Memory B cell (primary cell): ENCODE results near the gene ASH1L.
"Not testable (repeated sequence)": the region's sequence is repeated elsewhere in the genome, so short reads cannot be mapped to it uniquely, and the experiment has no call there.

Source experiments
- ATAC-seq: fragments of 150-1000 bp; cut with Tn5 transposase; 2 replicates; pipeline ENCODE4 v1.10.0; 2021; ENCODE audit warnings: low read depth, mild to moderate bottlenecking, moderate library complexity
- DNase-seq, 2 donors: peaks; one replicate each; pipeline ENCODE4 v3.0.0; 2022; ENCODE audit warnings: low spot score in 2 of 2
- H3K27ac Mint-ChIP-seq: one replicate; pipeline ENCODE4 v1.8.0; 2022; ENCODE audit warnings: mild to moderate bottlenecking, moderate library complexity, mixed read lengths
- H3K27me3 Mint-ChIP-seq: one replicate; pipeline ENCODE4 v1.8.0; 2022; ENCODE audit warnings: mixed read lengths
- H3K36me3 Mint-ChIP-seq: one replicate; pipeline ENCODE4 v1.8.0; 2022; ENCODE audit warnings: mild to moderate bottlenecking, mixed read lengths
- H3K4me1 Mint-ChIP-seq: one replicate; pipeline ENCODE4 v1.8.0; 2022; ENCODE audit warnings: mixed read lengths
- H3K4me3 Mint-ChIP-seq: one replicate; pipeline ENCODE4 v1.8.0; 2022; ENCODE audit warnings: mild to moderate bottlenecking, moderate library complexity, mixed read lengths
- H3K9me3 Mint-ChIP-seq: one replicate; pipeline ENCODE4 v1.8.0; 2022; ENCODE audit warnings: mixed read lengths

Gene ASH1L

GRCh38 chr1:155529109-155529508 lies 33.5 kb downstream of the ASH1L start:
- peaks cover 3% of the 10 kb centered on the region for H3K9me3 Mint-ChIP-seq
- ATAC-seq, result peak; percentile 30
- peak overlapping the region; percentile 88 for H3K27ac Mint-ChIP-seq
- H3K36me3 Mint-ChIP-seq, result peaks cover 5% of the 10 kb centered on the region
- H3K4me3 Mint-ChIP-seq, result peak overlapping the region; percentile 77
- H3K4me1 Mint-ChIP-seq, result peaks cover 22% of the 10 kb centered on the region
- no peak for DNase-seq
- H3K27me3 Mint-ChIP-seq, result no peaks in the 10 kb centered on the region

GRCh38 chr1:155527677-155528076 lies 34.9 kb downstream of the ASH1L start:
- Mint-ChIP-seq H3K9me3 (peaks cover under 1% of the 10 kb centered on the region), H3K4me1 (peaks cover 24% of the 10 kb centered on the region), H3K4me3 (no peak overlapping the region), H3K27me3 (no peaks in the 10 kb centered on the region), H3K36me3 (peaks cover under 1% of the 10 kb centered on the region), H3K27ac (no peak overlapping the region)
- DNase-seq, result no peak
- ATAC-seq, result no peak

DNA sequence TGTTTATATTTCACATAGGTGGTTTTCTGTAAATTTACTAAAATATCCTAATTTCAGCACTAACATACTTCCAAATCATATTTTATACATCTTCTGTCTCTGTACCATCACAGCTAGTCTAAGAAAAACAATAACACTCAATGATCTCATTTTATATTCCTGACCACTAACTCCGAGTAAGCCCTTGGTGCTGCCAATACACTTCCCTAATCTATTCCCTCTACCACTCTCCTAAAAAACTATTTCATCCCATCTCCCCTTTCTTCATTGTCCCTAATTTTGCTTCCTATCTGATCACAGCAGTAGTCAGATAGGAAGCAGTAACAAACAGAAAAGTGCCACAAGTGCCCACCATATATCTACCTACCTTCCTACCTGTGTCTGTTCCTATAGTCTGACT lies 36.2 kb downstream of the ASH1L start:
- ATAC-seq, result no peak
- Mint-ChIP-seq H3K36me3 (peaks cover 1% of the 10 kb centered on the region), H3K27ac (no peak overlapping the region), H3K27me3 (no peaks in the 10 kb centered on the region), H3K4me1 (peaks cover 23% of the 10 kb centered on the region), H3K4me3 (no peak overlapping the region), H3K9me3 (no peaks in the 10 kb centered on the region)
- DNase-seq, result no peak

- no peak for DNase-seq
- ATAC-seq, result no peak
- H3K27ac Mint-ChIP-seq, result no peak overlapping the region
- no peaks in the 10 kb centered on the region for H3K9me3 Mint-ChIP-seq
- H3K27me3 Mint-ChIP-seq, result no peaks in the 10 kb centered on the region
- peaks cover 23% of the 10 kb centered on the region for H3K4me1 Mint-ChIP-seq
- no peak overlapping the region for H3K4me3 Mint-ChIP-seq
- H3K36me3 Mint-ChIP-seq, result peaks cover 15% of the 10 kb centered on the region
Measured at GRCh38 chr1:155522069-155522468, 40.5 kb downstream of the ASH1L start.

DNA sequence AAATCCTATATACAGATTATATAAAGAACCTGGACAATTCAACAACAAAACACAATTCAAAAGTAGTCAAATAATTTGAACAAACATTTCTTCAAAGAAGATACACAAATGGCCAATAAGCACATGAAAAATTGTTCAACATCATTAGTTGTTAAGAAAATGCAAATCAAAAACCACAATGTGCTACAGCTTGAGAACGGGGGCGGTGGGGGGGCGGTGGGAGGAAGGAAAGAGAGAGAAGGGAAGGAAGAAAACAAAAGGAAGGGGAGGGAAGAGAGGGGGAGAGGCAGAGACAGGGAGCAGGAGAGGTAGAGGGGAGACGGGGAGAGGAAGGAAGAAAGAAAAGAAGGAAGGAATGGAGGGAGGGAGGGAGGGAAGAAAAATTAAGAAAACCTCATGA lies 44.1 kb downstream of the ASH1L start:
- no peaks in the 10 kb centered on the region for H3K27me3 Mint-ChIP-seq
- no peak for ATAC-seq
- DNase-seq, result no peak
- no peaks in the 10 kb centered on the region for H3K9me3 Mint-ChIP-seq
- peaks cover 23% of the 10 kb centered on the region for H3K36me3 Mint-ChIP-seq
- H3K27ac Mint-ChIP-seq, result no peak overlapping the region
- H3K4me3 Mint-ChIP-seq, result peak overlapping the region; percentile 53
- H3K4me1 Mint-ChIP-seq, result peaks cover 31% of the 10 kb centered on the region

- H3K27ac Mint-ChIP-seq, result no peak overlapping the region
- no peak for ATAC-seq
- no peak for DNase-seq
- H3K4me1 Mint-ChIP-seq, result peaks cover 26% of the 10 kb centered on the region
- H3K4me3 Mint-ChIP-seq, result no peak overlapping the region
- peaks cover 20% of the 10 kb centered on the region for H3K36me3 Mint-ChIP-seq
- H3K9me3 Mint-ChIP-seq, result no peaks in the 10 kb centered on the region
- no peaks in the 10 kb centered on the region for H3K27me3 Mint-ChIP-seq
Measured at GRCh38 chr1:155514582-155515187, 47.9 kb downstream of the ASH1L start.

- DNase-seq, result no peak
- no peak overlapping the region for H3K27ac Mint-ChIP-seq
- H3K9me3 Mint-ChIP-seq, result no peaks in the 10 kb centered on the region
- no peak for ATAC-seq
- H3K27me3 Mint-ChIP-seq, result no peaks in the 10 kb centered on the region
- H3K4me3 Mint-ChIP-seq, result no peak overlapping the region
- H3K4me1 Mint-ChIP-seq, result peaks cover 25% of the 10 kb centered on the region
- H3K36me3 Mint-ChIP-seq, result peaks cover 16% of the 10 kb centered on the region
Measured at GRCh38 chr1:155513300-155513916, 49.2 kb downstream of the ASH1L start.

DNA sequence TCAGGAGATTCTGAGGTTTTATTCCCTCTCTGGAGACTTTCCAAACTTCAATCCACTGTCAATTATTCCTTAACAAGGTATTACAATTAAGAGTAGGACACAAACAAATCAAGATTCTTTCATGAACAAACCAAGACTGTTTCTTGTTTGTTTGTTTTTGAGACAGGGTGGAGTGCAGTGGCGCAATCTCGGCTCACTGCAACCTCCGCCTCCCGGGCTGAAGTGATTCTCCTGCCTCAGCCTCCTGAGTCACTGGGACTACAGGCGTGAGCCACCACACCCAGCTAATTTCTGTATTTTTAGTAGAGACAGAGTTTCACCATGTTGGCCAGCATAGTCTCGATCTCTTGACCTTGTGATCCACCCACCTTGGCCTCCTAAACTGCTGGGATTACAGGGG lies 51.2 kb downstream of the ASH1L start:
- not testable (repeated sequence) for DNase-seq, H3K4me3 Mint-ChIP-seq, H3K27ac Mint-ChIP-seq, ATAC-seq, H3K27me3 Mint-ChIP-seq, H3K9me3 Mint-ChIP-seq, H3K36me3 Mint-ChIP-seq
- peaks cover 19% of the 10 kb centered on the region for H3K4me1 Mint-ChIP-seq

DNA sequence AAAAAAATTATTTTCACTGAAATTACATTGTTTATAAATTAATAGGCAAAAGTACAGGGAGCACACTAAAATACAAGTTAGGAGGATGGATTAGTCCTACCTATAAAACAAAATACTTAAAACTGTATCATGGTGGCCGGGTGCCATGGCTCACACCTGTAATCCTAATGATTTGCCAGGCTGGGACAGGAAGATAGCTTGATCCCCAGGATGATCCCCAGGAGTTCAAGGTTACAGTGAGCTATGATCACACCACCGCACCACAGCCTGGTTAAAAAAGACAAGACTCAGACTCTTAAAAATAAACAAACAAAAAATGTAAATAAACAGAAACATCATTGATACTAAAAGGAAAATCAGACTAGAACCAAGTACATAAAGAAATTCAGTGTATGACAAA lies 53.5 kb downstream of the ASH1L start:
- Mint-ChIP-seq H3K27ac (no peak overlapping the region), H3K36me3 (peaks cover 6% of the 10 kb centered on the region), H3K4me1 (peaks cover 19% of the 10 kb centered on the region), H3K27me3 (no peaks in the 10 kb centered on the region), H3K9me3 (no peaks in the 10 kb centered on the region), H3K4me3 (no peak overlapping the region)
- no peak for DNase-seq
- no peak for ATAC-seq

DNA sequence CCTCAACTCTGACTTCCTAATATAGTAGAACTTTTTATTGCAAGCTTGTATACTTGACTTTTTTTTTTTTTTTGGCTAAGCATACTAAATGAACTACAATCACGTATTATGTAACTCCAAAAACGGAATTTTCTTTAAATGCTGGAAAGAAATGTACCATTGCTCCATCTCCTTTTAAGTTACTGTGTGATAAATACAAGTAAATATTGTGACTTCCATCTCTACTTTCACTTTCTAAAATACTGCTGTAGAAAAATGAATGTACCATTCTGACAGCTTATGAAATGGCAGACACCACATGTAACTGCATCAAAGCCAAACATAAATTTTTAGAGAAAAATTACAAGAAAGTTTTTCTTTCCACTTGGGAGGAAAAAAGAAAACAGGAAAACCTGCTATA lies 54.7 kb downstream of the ASH1L start:
- no peak for DNase-seq
- peaks cover 2% of the 10 kb centered on the region for H3K36me3 Mint-ChIP-seq
- peaks cover 17% of the 10 kb centered on the region for H3K4me1 Mint-ChIP-seq
- peak overlapping the region; percentile 62 for H3K4me3 Mint-ChIP-seq
- H3K27me3 Mint-ChIP-seq, result no peaks in the 10 kb centered on the region
- peak overlapping the region; percentile 62 for H3K27ac Mint-ChIP-seq
- no peak for ATAC-seq
- no peaks in the 10 kb centered on the region for H3K9me3 Mint-ChIP-seq

GRCh38 chr1:155505963-155506362 lies 56.6 kb downstream of the ASH1L start:
- not testable (repeated sequence) for DNase-seq, H3K27me3 Mint-ChIP-seq, H3K36me3 Mint-ChIP-seq, H3K27ac Mint-ChIP-seq, H3K4me3 Mint-ChIP-seq, ATAC-seq, H3K9me3 Mint-ChIP-seq
- peaks cover 15% of the 10 kb centered on the region for H3K4me1 Mint-ChIP-seq

- H3K27me3 Mint-ChIP-seq, result no peaks in the 10 kb centered on the region
- no peaks in the 10 kb centered on the region for H3K36me3 Mint-ChIP-seq
- no peak overlapping the region for H3K4me3 Mint-ChIP-seq
- DNase-seq, result peak in 1 of 2 donors; percentile 36
- peak; percentile 62 for ATAC-seq
- H3K27ac Mint-ChIP-seq, result no peak overlapping the region
- no peaks in the 10 kb centered on the region for H3K9me3 Mint-ChIP-seq
- peaks cover 29% of the 10 kb centered on the region for H3K4me1 Mint-ChIP-seq
Measured at GRCh38 chr1:155504207-155504606, 58.4 kb downstream of the ASH1L start.

DNA sequence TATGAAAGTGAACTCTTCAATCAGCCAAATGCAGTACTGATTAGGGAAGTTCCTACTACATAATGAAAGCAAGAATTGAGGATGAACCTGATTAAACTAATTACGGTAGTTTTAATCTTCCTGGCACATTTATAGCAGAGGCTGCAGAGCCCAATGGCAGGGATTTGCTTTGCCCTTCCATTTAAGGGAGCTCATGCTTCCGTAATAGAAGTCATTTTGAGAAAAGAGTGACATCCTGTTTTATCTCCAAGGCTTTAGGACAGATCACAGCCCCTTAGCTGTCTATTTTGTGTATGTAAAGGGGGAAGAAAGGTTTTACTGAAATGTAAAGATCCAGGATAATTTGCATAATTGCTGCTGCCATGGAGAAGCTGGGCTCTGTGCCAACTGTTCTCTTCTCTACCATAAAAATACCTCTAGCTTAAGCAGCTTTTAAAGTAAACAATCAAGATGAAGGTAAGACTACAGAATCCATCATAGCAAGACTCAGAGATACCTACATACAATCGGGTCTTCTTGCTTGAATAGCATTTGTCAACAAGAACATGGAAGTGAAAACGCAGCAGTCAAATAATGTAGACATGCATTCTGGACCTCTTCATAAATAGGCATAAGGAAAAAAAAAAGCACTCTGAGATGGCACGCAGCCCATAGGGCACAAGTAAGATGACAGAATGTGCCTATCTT lies 62.5 kb downstream of the ASH1L start:
- peak overlapping the region; percentile 72 for H3K4me3 Mint-ChIP-seq
- H3K9me3 Mint-ChIP-seq, result no peaks in the 10 kb centered on the region
- H3K36me3 Mint-ChIP-seq, result peaks cover 3% of the 10 kb centered on the region
- ATAC-seq, result peak; percentile 77
- peak in 1 of 2 donors; percentile 14 for DNase-seq
- peaks cover 32% of the 10 kb centered on the region for H3K4me1 Mint-ChIP-seq
- peak overlapping the region; percentile 93 for H3K27ac Mint-ChIP-seq
- no peaks in the 10 kb centered on the region for H3K27me3 Mint-ChIP-seq

GRCh38 chr1:155499263-155499662 lies 63.3 kb downstream of the ASH1L start:
- no peak for DNase-seq
- Mint-ChIP-seq H3K27me3 (no peaks in the 10 kb centered on the region), H3K4me1 (peaks cover 34% of the 10 kb centered on the region), H3K27ac (peak overlapping the region; percentile 93), H3K9me3 (no peaks in the 10 kb centered on the region), H3K4me3 (peak overlapping the region; percentile 72), H3K36me3 (peaks cover 7% of the 10 kb centered on the region)
- ATAC-seq, result no peak
